NCI-H2081 (cell line): ENCODE results near the gene NUP214.
A peak's percentile ranks its signal among the peaks of the same experiment; 100 is the strongest.
"Not testable (repeated sequence)": the region's sequence is repeated elsewhere in the genome, so short reads cannot be mapped to it uniquely, and the experiment has no call there.

Experiments
- DNase-seq, 2 experiments: peaks; one replicate each; lab custom pipeline; 2025; lab: John Stamatoyannopoulos, UW

NUP214 gene

DNA sequence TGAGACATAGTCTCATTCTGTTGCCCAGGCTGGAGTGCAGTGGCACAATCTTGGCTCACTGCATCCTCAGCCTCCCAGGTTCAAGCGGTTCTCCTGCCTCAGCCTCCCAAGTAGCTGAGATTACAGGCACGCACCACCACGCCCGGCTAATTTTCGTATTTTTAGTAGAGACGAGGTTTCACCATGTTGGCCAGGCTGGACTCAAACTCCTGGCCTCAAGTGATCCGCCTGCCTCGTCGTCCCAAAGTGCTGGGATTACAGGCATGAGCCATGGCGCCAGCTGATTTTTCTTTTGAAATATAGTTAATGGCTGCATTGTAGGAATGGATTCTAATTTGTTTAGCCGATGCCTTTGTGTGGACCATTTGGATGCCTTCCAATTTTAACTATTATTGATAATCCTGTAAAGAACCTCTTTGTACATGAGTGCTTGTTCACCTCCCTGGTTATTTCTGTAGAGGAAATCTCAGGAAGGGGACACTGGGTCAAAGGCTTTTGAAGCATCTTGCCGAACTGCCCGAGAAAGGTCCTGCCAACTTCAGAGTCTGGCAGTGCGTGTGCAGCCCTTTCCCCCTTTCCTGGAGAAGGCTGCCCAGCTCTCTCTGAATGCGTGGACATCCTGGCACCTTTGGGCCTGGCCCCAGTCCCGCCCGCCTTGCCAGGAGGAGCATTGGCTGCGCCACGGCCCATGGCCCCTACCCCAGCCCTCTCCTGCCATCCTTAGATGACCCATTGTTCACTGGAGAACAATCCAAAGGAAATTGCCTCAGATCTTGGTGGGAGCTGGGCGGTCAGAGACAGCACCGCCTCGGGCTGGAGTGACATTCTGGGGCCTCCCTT lies 8.9 kb upstream of the NUP214 start:
- peak; percentile 21 to 46 for DNase-seq

DNA sequence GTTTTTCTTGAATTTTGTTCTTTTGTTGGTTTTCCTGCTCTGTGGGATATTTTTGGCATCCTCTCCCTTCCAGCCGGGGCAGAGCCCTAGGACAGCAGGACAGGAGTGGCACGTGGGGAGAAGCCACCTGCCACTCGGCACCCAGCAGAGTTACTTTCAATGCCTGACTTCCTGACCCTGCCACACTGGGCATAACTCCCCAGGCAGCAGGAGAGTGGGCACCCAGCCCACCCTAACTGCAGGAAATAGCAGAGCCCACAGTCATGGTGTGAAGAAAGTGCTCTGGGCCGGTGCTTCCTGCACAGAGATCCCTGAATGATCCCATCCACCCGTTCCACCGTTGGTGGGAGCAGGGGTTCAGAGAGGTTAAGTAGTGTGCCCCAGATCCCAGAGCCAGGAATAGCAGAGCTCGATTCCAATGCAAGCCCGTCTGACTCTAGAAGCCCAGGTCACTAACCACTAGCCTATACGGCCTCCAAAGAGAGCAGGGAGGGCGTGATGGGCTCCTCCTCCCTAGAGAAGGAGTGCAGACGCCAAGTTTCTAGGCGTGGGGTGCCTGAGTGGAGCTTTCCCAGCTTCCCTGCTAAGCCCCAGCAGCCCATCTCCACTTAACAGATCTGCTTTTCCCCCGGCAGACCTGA lies 8.1 kb upstream of the NUP214 start:
- peak; percentile 10 to 46 for DNase-seq

DNA sequence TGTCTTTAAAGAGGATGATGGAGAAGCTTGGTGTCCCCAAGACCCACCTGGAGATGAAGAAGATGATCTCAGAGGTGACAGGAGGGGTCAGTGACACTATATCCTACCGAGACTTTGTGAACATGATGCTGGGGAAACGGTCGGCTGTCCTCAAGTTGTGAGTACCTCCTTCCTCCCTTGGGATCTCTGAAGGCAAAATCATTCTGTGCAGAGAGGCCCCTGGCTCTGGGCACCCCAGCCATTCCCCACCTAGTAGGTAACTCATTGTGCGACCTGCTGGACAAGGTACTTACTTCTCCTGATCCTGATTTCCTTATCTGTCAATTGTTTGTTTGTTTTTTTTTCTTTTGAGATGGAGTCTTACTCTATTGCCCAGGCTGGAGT lies 7.6 kb upstream of the NUP214 start:
- no peak for DNase-seq

DNA sequence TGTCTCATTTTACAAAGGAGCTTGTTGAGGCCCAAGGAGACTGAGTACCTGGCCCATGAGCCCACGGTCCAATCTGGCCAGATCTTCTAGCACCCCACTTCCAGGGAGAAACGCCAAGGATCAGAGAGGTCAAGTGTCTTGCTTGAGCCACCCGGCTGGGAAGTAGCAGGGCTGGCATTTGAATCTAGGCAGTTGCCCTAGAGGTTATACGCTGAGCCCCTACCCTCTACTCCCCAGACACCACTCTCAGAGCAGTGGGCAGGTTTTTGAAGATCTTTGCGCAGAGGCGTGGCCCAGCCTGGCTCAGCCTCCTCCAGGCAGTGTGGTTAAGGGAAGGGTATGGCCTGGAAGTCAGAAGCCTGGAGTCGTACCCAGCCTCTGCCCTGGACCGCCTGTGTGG lies 5.8 kb upstream of the NUP214 start:
- DNase-seq, result no peak

DNA sequence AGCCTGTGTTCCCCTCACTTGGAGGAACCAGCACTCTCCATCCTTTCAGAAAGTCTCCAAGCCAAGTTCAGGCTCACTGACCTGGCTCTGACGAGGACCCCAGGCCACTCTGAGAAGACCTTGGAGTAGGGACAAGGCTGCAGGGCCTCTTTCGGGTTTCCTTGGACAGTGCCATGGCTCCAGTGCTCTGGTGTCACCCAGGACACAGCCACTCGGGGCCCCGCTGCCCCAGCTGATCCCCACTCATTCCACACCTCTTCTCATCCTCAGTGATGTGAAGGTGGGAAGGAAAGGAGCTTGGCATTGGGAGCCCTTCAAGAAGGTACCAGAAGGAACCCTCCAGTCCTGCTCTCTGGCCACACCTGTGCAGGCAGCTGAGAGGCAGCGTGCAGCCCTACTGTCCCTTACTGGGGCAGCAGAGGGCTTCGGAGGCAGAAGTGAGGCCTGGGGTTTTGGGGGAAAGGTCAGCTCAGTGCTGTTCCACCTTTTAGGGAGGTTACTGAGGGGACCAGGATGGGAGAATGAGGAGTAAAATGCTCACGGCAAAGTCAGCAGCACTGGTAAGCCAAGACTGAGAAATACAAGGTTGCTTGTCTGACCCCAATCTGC lies 4.7 kb upstream of the NUP214 start:
- no peak for DNase-seq

DNA sequence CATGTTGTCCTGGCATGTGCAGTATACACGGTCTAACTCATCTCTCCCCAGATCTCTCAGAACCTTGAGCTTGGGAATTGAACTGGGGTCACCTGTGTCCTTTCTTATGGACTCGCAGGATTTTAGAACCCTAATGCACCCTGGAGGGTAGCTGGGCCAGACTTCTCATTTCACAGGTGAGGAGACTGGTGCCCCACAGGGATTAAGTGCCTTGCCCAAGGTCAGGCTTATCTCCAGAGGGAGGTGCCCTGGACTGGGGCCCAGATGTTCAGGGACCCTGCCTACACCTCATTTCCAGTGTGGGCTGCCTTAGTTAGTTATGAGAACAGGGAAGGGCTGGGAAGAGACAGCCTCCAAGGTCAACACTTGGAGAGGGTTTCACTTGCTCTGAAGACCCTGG lies 4.0 kb upstream of the NUP214 start:
- DNase-seq, result no peak

DNA sequence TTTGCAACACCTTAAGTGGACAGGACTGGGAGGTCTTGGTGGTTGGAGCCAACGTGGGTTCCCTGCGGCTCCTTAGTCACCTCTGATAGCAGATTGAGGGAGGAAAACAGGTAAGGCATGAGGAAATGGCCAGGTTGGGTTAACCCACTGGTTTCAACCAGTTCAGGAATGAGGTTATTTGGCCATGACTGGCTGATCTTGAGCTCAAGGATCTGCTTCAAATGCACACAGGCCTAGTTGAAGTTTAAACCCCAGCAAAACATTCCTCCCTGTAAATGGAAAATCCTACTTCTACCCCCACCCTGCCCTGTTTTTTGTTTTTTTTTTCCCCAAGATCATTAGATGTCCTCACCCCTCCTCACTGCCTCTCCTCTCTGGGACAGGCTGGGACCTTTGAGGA lies 3.2 kb upstream of the NUP214 start:
- DNase-seq, result no peak

DNA sequence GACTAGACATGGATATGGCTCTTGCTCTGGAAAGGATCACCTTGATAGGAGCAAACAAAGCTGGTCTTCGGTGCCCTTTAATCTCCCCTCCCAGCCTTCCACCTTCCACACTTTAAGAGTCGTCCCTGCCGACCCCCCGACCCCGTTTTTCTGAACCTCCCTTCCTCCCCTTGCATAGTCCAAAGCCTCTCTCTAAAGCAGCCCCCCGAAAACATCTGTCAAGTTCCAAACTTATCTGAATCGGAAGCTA lies 423 bp upstream of the NUP214 start:
- DNase-seq, result no peak

DNA sequence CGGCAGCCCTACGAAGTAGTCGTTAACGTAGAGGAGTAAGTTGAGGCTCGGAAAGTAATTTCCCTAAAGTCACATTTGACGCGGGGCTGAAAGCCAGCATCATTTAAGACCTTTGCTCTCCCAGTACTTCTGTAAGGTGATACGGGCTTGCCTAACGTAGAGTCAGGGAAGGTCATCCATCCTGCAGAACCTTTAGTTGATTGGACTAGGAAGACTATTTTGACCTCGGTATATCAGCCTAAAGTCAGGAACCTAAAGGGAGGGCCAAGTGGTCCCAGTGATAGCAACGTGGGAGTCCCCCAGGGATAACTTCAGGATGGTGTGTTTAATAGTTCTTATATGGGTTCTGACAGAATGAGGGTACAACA lies 657 bp downstream of the NUP214 start:
- no peak for DNase-seq

DNA sequence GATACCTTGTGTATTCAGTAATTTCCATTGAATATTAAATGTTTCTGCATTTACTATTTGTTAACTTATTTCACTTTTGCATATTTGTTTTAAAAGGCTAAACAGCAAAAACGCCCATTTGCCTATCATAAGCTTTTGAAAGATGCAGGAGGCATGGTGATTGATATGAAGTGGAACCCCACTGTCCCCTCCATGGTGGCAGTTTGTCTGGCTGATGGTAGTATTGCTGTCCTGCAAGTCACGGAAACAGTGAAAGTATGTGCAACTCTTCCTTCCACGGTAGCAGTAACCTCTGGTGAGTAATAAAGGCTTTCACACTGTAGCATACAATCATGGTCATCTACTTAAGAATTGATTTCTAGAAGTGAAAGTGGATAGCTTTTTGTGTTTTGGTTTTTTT lies 3.8 kb downstream of the NUP214 start:
- DNase-seq, result no peak

DNA sequence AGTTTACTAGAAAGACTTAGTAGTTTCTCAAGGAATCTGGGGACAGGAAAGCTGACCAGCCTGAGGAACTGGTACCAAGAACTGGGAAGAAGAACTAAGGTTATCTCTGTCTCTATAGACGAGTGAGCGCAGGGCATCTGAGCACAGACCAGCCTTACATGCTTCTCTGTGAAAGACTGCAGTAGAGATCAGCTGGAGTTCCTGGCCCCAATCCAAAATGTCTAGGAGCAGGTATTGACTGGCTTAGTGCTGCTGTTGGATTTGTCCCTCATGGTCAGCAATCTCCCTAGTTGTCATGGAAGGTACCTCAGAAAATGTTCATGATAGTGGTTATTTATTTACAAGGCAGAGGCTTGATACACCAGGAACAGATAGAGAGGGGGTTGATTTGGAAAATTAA lies 13.3 kb downstream of the NUP214 start:
- DNase-seq, result peak in 1 of 2 experiments; percentile 14

DNA sequence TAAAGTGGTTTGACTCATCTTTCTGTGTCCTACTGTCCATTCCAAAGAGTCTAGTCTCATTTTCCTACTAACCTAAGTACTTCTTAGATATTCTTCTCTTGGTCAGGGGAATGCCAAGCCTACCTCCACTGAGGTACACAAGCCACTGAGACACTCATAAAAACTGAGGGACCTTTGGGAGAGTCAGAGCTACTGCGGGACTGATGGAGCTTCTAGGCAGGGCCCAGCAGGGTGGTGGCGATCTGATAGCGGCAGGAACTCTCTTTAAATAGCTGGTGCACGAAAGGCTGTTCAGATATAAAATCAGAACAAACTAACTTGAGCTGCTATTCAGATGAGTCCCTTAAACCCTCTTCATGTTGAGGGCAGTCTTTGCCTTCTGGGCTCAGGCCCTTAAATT lies 14.7 kb downstream of the NUP214 start:
- DNase-seq, result no peak

DNA sequence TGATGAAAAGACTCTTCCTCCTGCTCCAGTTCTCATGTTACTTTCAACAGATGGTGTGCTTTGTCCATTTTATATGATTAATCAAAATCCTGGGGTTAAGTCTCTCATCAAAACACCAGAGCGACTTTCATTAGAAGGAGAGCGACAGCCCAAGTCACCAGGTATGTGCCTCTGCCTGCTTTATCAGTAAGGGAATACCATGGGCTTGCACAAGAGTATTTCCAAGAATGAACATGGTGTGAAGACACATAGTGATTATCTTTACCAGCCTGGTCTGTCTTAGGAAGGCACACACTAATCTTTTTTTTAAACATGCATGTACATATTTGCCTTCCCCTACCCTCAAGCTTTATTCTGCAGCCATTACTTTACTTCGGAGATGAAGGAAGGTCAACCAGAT lies 15.2 kb downstream of the NUP214 start:
- no peak for DNase-seq

DNA sequence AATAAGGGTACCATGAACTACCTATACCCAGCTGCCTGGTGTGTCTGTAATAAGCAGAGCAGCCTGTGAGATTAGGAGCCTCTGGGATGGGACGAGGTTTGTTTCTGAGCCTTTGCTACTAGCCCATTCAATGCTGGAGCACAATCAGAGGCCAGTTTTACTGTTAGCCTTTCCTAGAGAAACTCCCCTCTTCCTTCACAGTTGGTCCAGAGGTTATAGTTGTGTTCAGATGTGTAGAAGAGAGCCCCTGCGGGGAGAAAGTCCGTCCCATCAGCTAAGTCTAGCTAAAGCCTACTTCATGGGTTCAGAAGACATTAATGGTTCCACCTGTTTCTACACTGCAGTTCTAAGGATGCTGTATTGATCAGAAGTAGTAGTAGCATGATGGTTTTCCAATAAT lies 16.8 kb downstream of the NUP214 start:
- no peak for DNase-seq

DNA sequence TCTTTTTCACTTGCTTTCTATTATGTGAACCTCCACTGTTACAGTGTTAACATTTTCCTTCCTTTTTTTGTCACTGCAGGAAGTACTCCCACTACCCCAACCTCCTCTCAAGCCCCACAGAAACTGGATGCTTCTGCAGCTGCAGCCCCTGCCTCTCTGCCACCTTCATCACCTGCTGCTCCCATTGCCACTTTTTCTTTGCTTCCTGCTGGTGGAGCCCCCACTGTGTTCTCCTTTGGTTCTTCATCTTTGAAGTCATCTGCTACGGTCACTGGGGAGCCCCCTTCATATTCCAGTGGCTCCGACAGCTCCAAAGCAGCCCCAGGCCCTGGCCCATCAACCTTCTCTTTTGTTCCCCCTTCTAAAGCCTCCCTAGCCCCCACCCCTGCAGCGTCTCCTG lies 18.8 kb downstream of the NUP214 start:
- DNase-seq, result no peak

DNA sequence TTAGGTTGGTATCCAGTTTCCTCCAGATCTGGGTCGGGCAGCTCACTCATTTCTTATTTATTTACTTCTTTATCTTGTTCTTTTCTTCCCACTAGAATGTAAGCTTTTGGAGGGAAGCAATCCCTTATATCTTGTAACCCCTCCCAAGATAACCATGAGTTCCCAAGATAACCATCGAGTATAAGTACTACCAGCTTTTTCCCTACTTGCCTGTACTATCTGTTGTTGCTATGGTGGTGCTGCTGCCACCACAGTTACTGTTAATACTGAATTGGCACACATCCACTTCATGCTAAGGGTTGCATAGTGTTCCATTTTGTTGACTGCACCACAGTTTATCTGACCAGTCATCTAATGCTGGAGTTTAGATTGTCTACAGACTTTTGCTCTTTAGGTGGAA lies 19.9 kb downstream of the NUP214 start:
- DNase-seq, result no peak

DNA sequence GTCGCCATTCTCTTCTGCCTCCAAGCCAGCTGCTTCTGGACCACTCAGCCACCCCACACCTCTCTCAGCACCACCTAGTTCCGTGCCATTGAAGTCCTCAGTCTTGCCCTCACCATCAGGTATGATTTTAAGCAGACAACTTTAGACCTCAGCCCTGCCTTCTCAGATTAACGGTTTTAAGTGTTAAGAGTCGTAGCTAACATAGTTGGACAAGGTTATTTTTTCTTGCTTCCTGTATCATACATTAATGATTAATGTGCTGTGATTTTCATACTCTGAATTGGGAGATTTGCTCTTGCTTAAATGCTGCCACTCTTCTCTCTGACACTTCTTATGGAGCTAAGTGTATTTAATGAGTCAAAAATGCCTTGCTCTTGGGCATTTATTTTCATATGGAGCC lies 20.8 kb downstream of the NUP214 start:
- DNase-seq, result no peak

DNA sequence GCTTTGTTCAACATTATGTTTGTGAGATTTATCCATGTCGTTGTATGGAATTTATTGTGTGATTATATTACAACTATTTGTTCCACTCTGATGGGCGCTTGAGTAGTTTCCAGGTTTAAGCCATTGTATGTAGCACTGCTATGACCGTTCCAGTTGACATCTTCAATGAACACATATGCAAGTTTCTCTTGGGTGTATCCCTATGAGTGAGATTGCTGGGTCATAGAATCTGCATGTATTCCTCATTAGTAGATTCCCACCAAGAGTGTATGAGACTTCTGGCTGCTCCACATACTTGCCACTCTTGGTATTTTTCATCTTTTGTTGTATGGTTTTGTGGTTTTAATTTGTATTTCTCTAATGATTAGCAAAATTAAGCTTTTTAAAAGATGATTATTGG lies 22.9 kb downstream of the NUP214 start:
- DNase-seq, result no peak

DNA sequence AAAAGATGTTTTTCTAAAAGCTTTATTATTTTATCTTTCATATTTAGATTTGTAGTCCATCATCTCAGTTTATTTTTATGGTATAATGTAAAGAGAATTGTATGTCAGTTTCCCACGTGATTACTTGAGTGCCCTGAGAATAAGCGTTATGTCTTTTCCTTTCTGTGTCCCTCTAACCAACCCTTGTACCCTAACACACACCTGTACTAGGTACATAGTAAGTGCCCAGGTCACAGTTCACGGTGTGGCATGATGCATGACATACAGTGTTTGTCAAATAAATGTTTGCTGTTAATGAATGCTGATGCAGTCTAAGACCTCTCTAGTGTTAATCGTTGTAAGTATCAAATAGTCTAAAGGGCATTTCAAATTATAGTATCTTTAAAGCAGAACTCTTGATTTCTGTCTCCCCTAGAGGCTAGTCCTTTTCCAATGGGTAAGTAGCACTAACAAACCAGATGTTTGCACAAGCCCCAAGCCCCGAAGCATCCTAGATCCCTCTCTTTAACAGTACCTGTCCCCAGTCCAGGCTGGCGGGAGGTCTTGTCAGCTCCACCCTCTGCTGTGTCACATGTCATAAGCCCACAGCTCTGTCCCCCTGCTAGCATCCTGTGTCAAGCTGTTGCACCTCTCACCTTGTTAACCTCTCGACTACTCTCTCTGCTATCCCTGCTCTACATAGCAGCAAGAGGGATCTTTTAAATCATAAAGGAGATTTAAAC lies 23.7 kb downstream of the NUP214 start:
- no peak for DNase-seq

DNA sequence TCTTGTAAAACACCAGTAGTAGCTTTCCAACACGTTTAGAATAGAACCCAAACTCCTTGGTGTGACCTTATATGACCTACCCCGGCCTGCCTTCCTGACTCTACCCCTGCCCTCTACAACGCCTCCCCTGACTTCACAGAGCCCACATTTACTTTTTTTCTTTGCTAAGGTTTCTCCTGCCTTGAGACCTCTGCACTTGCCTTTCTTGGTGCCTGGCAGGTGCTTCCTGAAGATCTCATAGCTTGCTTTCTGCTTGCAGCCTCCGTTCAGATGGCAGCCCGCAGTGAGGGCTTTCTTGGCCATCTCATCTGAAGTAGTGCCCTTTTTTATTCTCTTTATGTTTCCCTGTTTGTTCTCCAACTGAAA lies 24.3 kb downstream of the NUP214 start:
- no peak for DNase-seq

DNA sequence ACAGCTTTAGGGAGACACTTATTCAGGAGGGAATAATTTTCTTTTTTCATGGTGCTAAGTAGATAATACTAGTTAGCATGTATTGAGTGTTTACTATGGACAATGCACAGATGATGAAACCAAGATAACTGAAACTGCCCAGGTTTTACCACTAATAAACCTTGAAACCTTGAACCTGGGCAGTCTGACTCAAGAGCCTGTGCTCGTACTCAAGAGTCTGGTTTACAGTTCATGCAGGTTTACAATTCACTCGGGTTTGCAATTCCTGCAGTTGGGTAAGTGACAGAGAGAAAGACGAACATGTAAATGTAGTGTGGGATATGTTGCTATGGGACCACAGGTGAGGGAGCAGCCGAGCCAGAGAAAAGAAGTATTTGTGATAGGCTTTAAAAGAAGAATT lies 28.2 kb downstream of the NUP214 start:
- no peak for DNase-seq

DNA sequence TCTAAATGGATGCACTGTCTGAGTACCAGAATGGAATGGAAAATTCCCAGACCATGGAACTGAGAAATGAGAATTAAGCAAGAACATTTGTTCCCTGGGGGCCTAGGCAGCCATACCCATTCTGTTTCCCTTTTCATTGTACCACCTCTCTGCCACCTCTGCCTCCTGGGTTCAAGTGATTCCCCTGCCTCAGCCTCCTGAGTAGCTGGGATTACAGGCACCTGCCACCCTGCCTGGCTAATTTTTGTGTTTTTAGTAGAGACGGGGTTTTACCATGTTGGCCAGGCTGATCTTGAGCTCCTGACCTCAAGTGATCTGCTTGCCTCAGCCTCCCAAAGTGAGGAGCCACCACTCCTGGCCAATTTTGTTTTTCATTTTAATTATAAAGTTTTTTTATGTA lies 33.3 kb downstream of the NUP214 start:
- not testable (repeated sequence) for DNase-seq

DNA sequence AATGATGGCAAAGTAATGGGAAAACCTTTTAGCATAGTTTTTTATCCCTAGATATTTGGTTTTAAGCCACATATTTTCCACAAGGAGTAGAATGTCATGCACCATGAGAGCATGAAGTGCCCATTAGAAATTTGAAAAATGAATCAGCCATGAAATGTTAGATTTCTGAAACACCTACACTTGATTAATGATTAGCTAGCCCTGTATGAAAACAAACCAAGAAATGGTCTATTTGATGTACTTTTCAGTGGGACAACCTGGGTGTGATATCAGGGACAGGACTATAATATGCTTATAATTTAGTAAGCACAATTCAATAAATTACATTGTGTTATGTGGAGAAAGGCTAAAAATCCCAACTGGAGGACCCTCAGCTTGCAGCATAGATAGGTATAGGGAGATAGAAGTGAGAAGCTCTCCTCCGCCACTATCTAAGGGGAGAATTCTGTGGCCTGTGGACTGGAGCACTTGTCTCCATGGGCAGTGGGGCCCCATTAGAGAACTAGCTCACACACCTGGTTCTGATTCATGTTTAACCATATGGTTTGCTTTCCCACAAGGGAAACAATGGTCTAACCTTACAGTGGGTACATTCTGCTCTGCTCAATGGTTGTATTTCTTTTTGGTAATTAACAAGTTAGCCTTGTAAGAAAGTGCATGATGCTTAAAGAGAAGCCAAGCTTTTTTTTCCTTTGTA lies 35.2 kb downstream of the NUP214 start:
- DNase-seq, result no peak
